Inflammatory macrophage treated with lipopolysaccharide for 4 hours (primary cell): ENCODE results near the gene CIPC.

Experiments
- DNase-seq: peaks from one replicate; pipeline ENCODE4 v3.0.0-alpha.2; 2020

Gene CIPC

GRCh38 chr14:77155083-77155482 is 57.0 kb downstream of the CIPC start:
- DNase-seq: no peak

- DNase-seq: no peak
Observed at GRCh38 chr14:77157740-77158139, 59.7 kb downstream of the CIPC start.

GRCh38 chr14:77158175-77158881 is 60.3 kb downstream of the CIPC start:
- DNase-seq: no peak

GRCh38 chr14:77158882-77159255 is 60.8 kb downstream of the CIPC start:
- DNase-seq: no peak

GRCh38 chr14:77161011-77161410 is 63.0 kb downstream of the CIPC start:
- no peak for DNase-seq
